Amniotic stem cell (primary cell): Measurements from ENCODE around the gene CDC42EP1.

Experiments used
- DNase-seq: peaks from one replicate; lab custom pipeline; 2025; lab: John Stamatoyannopoulos, UW

Gene CDC42EP1

GRCh38 chr22:37610480-37611129, 50.3 kb downstream of the CDC42EP1 start:
- DNase-seq, result no peak

- no peak for DNase-seq
These were observed 50.9 kb downstream of the CDC42EP1 start for GRCh38 chr22:37611207-37611606.

- DNase-seq, result no peak
These were observed 56.2 kb downstream of the CDC42EP1 start for GRCh38 chr22:37616201-37617083.

- no peak for DNase-seq
These were observed 57.2 kb downstream of the CDC42EP1 start for GRCh38 chr22:37617431-37617830.

- no peak for DNase-seq
These were observed 57.9 kb downstream of the CDC42EP1 start for GRCh38 chr22:37618072-37618656.

DNA sequence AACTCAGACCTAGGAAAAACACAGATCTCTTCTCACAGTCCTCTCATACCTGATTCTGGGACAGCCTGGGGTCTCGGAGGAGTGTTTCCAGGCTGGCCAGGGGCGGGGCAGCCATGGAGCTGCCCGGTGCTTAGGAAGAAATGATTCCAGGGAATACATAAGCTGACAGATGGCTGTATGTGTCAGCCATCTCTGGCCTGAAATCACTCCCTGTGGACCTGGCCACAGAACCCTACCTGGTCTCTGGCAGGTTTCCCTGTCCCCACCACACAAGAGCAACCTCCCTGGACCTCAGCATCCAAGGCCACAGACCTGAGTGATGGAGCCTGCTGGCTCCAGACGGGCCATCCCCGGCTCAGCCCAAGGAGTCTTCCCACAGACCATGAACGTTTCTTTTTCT, 58.4 kb downstream of the CDC42EP1 start:
- no peak for DNase-seq
